ENCODE data around the gene NLK.
"Not testable (repeated sequence)": the region's sequence is repeated elsewhere in the genome, so short reads cannot be mapped to it uniquely, and the experiment has no call there.

Gene NLK

GRCh38 chr17:28235066-28235700 is 192.7 kb downstream of the NLK start:
- DNase-seq = not testable (repeated sequence)

GRCh38 chr17:28236033-28236653 is 193.7 kb downstream of the NLK start:
- not testable (repeated sequence) for DNase-seq

GRCh38 chr17:28238547-28239270 is 196.2 kb downstream of the NLK start:
- DNase-seq = not testable (repeated sequence)

- DNase-seq = no peak
Measured at GRCh38 chr17:28239271-28239624, 196.8 kb downstream of the NLK start.

- no peak for DNase-seq
Measured at GRCh38 chr17:28240688-28241340, 198.3 kb downstream of the NLK start.

- no peak for DNase-seq
Measured at GRCh38 chr17:28242791-28243190, 200.3 kb downstream of the NLK start.

GRCh38 chr17:28243268-28243667 is 200.8 kb downstream of the NLK start:
- DNase-seq = not testable (repeated sequence)

- DNase-seq = no peak
Measured at GRCh38 chr17:28244446-28244845, 202.0 kb downstream of the NLK start.

Measured in central memory CD4-positive, alpha-beta T cell (primary cell).